ENCODE results near the gene SLC26A5. TPM values are rescaled to one million over a fixed set of nuclear protein-coding genes. Genes with fewer than 3 reads are reported as not detected.

SLC26A5 gene
- total and polyA plus RNA-seq, 2 of the 8 experiments (the other 6 are each of a cell fraction or from before 2014, with no cell fraction given): 0.09 to 0.24 TPM

GRCh38 chr7:103445228-103446048 is 569 bp downstream of the SLC26A5 start:
- Histone ChIP-seq H4K5ac (ENCODE audit: insufficient read length, low read depth, low read length) (no peak overlapping the region), H3K36me3 (ENCODE audit: control insufficient read depth in 2 of 4, insufficient read depth in 4 of 4, low read length in 3 of 4) (no peaks in the 10 kb centered on the region), H2BK5ac (ENCODE audit: low read depth, low read length) (no peak overlapping the region), H2AK5ac (ENCODE audit: low read depth, low read length) (no peak overlapping the region), H3K56ac (replicated peaks; ENCODE audit: insufficient read length, low read depth, low read length) (no peak overlapping the region), H3K18ac (ENCODE audit: extremely low read depth, low read length) (peak overlapping the region; percentile 71), H3K27me3 (replicated peaks in 1 of 4; ENCODE audit: control insufficient read depth in 3 of 4, extremely low read depth in 1 of 4, insufficient read depth in 3 of 4, low read length in 3 of 4) (peaks cover 1 to 38% (median 28%) of the 10 kb centered on the region in 4 experiments), H2BK15ac (ENCODE audit: low read length) (no peak overlapping the region), H4K91ac (replicated peaks; ENCODE audit: insufficient read length, low read length) (no peak overlapping the region), H2BK12ac (ENCODE audit: low read depth, low read length) (no peak overlapping the region), H3K27ac (ENCODE audit: low read depth, low read length) (no peak overlapping the region), H3K9me3 (ENCODE audit: insufficient read depth in 2 of 2, low read depth in 1 of 2, low read length in 1 of 2) (no peaks in the 10 kb centered on the region), H2AFZ (ENCODE audit: low read length) (peak overlapping the region; percentile 88), H3K23ac (ENCODE audit: insufficient read length) (no peak overlapping the region), H3K79me2 (ENCODE audit: control insufficient read depth in 1 of 2, insufficient read depth in 2 of 2, low read length in 2 of 2) (no peaks in the 10 kb centered on the region), H3K14ac (ENCODE audit: insufficient read length) (no peak overlapping the region), H3K9ac (replicated peaks in 1 of 4; ENCODE audit: extremely low read depth in 1 of 4, low read depth in 3 of 4, low read length in 3 of 4) (no peak overlapping the region), H2BK120ac (replicated peaks; ENCODE audit: low read depth, low read length) (no peak overlapping the region), H3K4me3 (ENCODE audit: extremely low read depth in 1 of 4, insufficient read depth in 2 of 4, low read depth in 3 of 4, low read length in 4 of 4) (peak overlapping the region; percentile 27 to 59 (median 39)), H3K4me2 (ENCODE audit: insufficient read depth in 1 of 2, low read depth in 2 of 2, low read length in 2 of 2) (peak overlapping the region; percentile 71 to 83), H4K20me1 (replicated peaks in 1 of 2; ENCODE audit: control insufficient read depth in 1 of 2, insufficient read depth in 2 of 2, low read length in 2 of 2) (no peaks in the 10 kb centered on the region), H4K8ac (ENCODE audit: extremely low read depth, insufficient read depth, low read length) (no peak overlapping the region), H3K23me2 (ENCODE audit: low read depth, low read length) (peaks cover 4% of the 10 kb centered on the region; the same call in 1 of the 2 replicates), H3K79me1 (ENCODE audit: low read depth, low read length) (no peaks in the 10 kb centered on the region), H3K4me1 (replicated peaks in 1 of 4; ENCODE audit: control insufficient read depth in 3 of 4, insufficient read depth in 4 of 4, low read length in 3 of 4) (peaks cover 0 to 6% (median 4%) of the 10 kb centered on the region in 4 experiments; a peak in 5 of 7 replicates), H3K4ac (replicated peaks; ENCODE audit: insufficient read length, low read depth, low read length) (no peak overlapping the region), H2BK20ac (ENCODE audit: low read length) (no peak overlapping the region)
- POLR2A ChIA-PET (ENCODE audit: partially characterized antibody): no interaction called here
- CTCF ChIA-PET (ENCODE audit: partially characterized antibody): interaction anchor here (0.6 to 1.3 kb wide), 7 partner anchors 9 to 127 kb away, joined by 3 to 4 read pairs (median 3); no protein-coding TSS in a partner anchor
- WGBS, 2 experiments (ENCODE audit: extremely low coverage in 1 of 2, insufficient coverage in 1 of 2, insufficient read length in 1 of 2, insufficient replicate concordance in 2 of 2, low coverage in 1 of 2, low lambda C conversion rate in 2 of 2, missing lambda C conversion rate in 1 of 2): 10% methylated on average over 40 of the region's 48 CpGs; no CpG with 5 or more reads in 1 of the 2 experiments
- FAIRE-seq: no peak
- DNase-seq (ENCODE audit: low read depth in 1 of 2, low spot score in 2 of 2): peak in 1 of 2 experiments; percentile 79
- peak; percentile 90 for TF ChIP-seq MAX (IDR thresholded peaks at IDR 0.05)
- TF ChIP-seq KDM1A (IDR thresholded peaks at IDR 0.05; ENCODE audit: borderline replicate concordance, low read length): no peak
- TF ChIP-seq BACH1 (IDR thresholded peaks at IDR 0.05; ENCODE audit: low read length): no peak
- TF ChIP-seq GTF2F1 (IDR thresholded peaks at IDR 0.05; ENCODE audit: borderline replicate concordance, low read depth, low read length): no peak
- TF ChIP-seq HDAC2 (IDR thresholded peaks at IDR 0.05; ENCODE audit: borderline replicate concordance in 1 of 2, low read depth in 2 of 2, low read length in 2 of 2): 0 out of 4 replicates have a peak, but pooled peaks of 1 of the 2 experiments have one; percentile 15
- no peak for TF ChIP-seq CBX5 (IDR thresholded peaks at IDR 0.05; ENCODE audit: low read depth, low read length)
- peak; percentile 27 for TF ChIP-seq CTBP2 (IDR thresholded peaks at IDR 0.05; ENCODE audit: borderline replicate concordance, insufficient read depth, insufficient read length, low read length)
- no peak for TF ChIP-seq SP1 (IDR thresholded peaks at IDR 0.05; ENCODE audit: low read depth, low read length)
- TF ChIP-seq SUZ12 (IDR thresholded peaks at IDR 0.05; ENCODE audit: low read length): peak; percentile 69; the same call in 1 of the 2 replicates
- TF ChIP-seq, protein P1, sequence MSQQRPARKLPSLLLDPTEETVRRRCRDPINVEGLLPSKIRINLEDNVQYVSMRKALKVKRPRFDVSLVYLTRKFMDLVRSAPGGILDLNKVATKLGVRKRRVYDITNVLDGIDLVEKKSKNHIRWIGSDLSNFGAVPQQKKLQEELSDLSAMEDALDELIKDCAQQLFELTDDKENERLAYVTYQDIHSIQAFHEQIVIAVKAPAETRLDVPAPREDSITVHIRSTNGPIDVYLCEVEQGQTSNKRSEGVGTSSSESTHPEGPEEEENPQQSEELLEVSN (IDR thresholded peaks at IDR 0.05): peak; percentile 92
